Measurements from ENCODE around the gene ADAMTS9. TPM values are rescaled to one million over a fixed set of nuclear protein-coding genes. Genes with fewer than 3 reads are reported as not detected.
A peak's percentile ranks its signal among the peaks of the same experiment; 100 is the strongest.

ADAMTS9 gene
- total RNA-seq, 6 experiments from 2014 or later, result 1.1 to 9.9 (median 3.5) TPM

GRCh38 chr3:64685331-64685799 lies 2.4 kb downstream of the ADAMTS9 start:
- intact Hi-C loops (cut with DNase I), result no loop called here
- WGBS (ENCODE audit: insufficient coverage, low coverage, low lambda C conversion rate, missing lambda C conversion rate), result 0% methylated on average over 20 of the region's 32 CpGs
- Histone ChIP-seq H3K4me1 (no peaks in the 10 kb centered on the region), H3K27me3 (no peaks in the 10 kb centered on the region), H3K4me3 (peak overlapping the region; percentile 47 to 64 (median 51)), H3K36me3 (no peaks in the 10 kb centered on the region), H3K9me3 (no peaks in the 10 kb centered on the region), H3K27ac (peak overlapping the region; percentile 80 to 93 (median 90))
- ATAC-seq (peak; percentile 2 to 22 (median 4)), DNase-seq (peak; percentile 50 to 66 (median 63))
- TF ChIP-seq CTCF (IDR thresholded peaks at IDR 0.05) (no peak), POLR2A (IDR thresholded peaks at IDR 0.05) (no peak)

DNA sequence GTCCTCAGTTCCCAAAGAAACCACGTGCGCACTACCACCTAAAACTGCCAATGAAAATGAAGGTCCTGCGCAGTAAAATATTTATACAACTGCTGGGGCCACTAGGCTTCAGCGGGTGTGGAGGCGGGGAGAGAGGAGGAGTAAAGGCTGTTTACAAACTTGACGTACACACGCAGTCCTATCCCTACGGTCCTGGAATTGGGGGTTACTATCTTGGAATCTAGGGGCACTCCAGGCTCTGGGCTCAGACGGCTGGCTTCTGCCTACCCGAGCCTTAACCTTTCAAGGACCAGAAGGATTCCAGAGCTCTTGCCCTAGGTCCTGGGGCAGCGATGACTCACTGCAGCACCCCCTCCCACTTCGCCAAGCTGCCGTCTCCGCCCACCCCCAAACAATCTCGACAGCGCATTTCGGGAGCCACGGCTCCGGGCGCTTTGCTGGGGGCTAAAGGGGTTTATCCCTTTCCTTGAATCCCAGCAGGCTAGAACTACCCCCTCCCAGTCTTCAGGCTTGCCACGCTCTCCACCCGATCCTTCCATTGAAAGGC lies 3.0 kb downstream of the ADAMTS9 start:
- WGBS (ENCODE audit: insufficient coverage, low coverage, low lambda C conversion rate, missing lambda C conversion rate), result 3% methylated on average over 15 of the region's 22 CpGs
- no peaks in the 10 kb centered on the region for H3K9me3 ChIP-seq
- ATAC-seq (peak in 3 of 4 donors; percentile 2 to 8 (median 4)), DNase-seq (peak in 2 of 3 donors; percentile 39 to 42)
- intact Hi-C loops (cut with DNase I), result no loop called here
- H3K27me3 ChIP-seq, result no peaks in the 10 kb centered on the region
- H3K4me1 ChIP-seq, result no peaks in the 10 kb centered on the region
- H3K36me3 ChIP-seq, result no peaks in the 10 kb centered on the region
- peak overlapping the region; percentile 80 to 93 (median 90) for H3K27ac ChIP-seq
- H3K4me3 ChIP-seq, result peak overlapping the region; percentile 47 to 64 (median 51)
- TF ChIP-seq POLR2A (IDR thresholded peaks at IDR 0.05) (peak; percentile 12), CTCF (IDR thresholded peaks at IDR 0.05) (no peak)

GRCh38 chr3:64681827-64682226 lies 6.0 kb downstream of the ADAMTS9 start:
- ATAC-seq (no peak), DNase-seq (no peak)
- TF ChIP-seq POLR2A (IDR thresholded peaks at IDR 0.05) (no peak), CTCF (IDR thresholded peaks at IDR 0.05) (no peak)
- H3K4me3 ChIP-seq, result no peak overlapping the region
- H3K4me1 ChIP-seq, result no peaks in the 10 kb centered on the region
- H3K36me3 ChIP-seq, result no peaks in the 10 kb centered on the region
- no peak overlapping the region for H3K27ac ChIP-seq
- no peaks in the 10 kb centered on the region for H3K9me3 ChIP-seq
- intact Hi-C loops (cut with DNase I), result no loop called here
- no peaks in the 10 kb centered on the region for H3K27me3 ChIP-seq
- WGBS (ENCODE audit: insufficient coverage, low coverage, low lambda C conversion rate, missing lambda C conversion rate), result 49% methylated on average over 3 of the region's 3 CpGs

DNA sequence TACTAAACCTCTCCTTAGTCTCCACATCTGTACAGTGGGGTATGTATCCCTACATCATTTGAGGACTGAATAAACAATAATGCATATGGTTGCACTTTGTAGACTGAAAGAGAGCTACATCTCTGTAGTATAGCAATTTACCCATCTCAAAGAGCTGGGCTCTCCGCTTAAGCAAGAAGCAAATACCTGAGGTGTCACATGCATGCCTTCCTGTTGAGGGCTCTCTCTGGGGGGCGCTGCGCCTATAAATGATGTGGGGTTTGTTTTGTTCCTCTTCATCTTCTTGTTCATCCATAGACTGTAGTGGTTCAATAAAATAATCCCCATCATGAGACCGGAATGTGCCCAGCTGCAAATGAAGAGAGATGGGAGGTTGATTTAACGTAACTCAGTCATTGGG lies 6.8 kb downstream of the ADAMTS9 start:
- H3K4me1 ChIP-seq, result no peaks in the 10 kb centered on the region
- H3K36me3 ChIP-seq, result no peaks in the 10 kb centered on the region
- DNase-seq (no peak), ATAC-seq (no peak)
- WGBS (ENCODE audit: insufficient coverage, low coverage, low lambda C conversion rate, missing lambda C conversion rate), result 88% methylated on average over 5 of the region's 5 CpGs
- intact Hi-C loops (cut with DNase I), result no loop called here
- no peak overlapping the region for H3K4me3 ChIP-seq
- H3K27ac ChIP-seq, result no peak overlapping the region
- H3K27me3 ChIP-seq, result no peaks in the 10 kb centered on the region
- TF ChIP-seq CTCF (IDR thresholded peaks at IDR 0.05) (no peak), POLR2A (IDR thresholded peaks at IDR 0.05) (no peak)
- no peaks in the 10 kb centered on the region for H3K9me3 ChIP-seq
